GM19238 (cell line): ENCODE results near the gene UBE2I.
"Not testable (repeated sequence)": the region's sequence is repeated elsewhere in the genome, so short reads cannot be mapped to it uniquely, and the experiment has no call there.

Experiments used
- DNase-seq: peaks from one replicate; pipeline ENCODE4 v3.0.0; 2011; ENCODE audit warnings: low spot score; ENCODE audit not compliant: insufficient read length

Gene UBE2I

DNA sequence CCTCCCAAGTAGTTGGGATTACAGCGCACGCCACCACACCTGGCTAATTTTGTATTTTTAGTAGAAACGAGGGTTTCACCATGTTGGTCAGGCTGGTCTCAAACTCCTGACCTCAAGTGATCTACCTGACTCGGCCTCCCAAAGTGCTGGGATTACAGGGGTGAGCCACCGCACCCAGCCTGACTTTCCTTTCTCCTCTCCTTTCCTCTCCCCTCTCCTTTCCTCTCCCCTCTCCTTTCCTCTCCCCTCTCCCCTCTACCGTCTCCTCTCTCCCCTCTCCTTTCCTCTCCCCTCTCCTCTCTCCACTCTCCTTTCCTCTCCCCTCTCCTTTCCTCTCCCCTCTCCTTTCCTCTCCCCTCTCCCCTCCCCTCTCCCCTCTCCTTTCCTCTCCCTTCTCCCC, 17.2 kb upstream of the UBE2I start:
- DNase-seq: not testable (repeated sequence)

DNA sequence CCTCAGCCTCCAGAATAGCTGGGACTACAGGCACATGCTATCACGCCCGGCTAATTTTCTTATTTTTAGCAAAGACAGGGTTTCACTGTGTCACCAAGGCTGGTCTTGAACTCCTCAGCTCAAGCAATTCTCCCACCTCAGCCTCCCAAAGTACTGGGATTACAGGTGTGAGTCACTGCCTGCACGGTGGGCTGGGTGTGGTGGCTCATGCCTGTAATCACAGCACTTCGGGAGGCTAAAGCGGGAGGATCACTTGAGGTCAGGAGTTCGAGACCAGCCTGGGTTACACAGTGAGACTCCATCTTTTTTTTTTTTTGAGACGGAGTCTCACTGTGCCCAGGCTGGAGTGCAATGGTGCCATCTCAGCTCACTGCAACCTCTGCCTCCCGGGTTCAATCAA, 16.6 kb upstream of the UBE2I start:
- DNase-seq: not testable (repeated sequence)

DNA sequence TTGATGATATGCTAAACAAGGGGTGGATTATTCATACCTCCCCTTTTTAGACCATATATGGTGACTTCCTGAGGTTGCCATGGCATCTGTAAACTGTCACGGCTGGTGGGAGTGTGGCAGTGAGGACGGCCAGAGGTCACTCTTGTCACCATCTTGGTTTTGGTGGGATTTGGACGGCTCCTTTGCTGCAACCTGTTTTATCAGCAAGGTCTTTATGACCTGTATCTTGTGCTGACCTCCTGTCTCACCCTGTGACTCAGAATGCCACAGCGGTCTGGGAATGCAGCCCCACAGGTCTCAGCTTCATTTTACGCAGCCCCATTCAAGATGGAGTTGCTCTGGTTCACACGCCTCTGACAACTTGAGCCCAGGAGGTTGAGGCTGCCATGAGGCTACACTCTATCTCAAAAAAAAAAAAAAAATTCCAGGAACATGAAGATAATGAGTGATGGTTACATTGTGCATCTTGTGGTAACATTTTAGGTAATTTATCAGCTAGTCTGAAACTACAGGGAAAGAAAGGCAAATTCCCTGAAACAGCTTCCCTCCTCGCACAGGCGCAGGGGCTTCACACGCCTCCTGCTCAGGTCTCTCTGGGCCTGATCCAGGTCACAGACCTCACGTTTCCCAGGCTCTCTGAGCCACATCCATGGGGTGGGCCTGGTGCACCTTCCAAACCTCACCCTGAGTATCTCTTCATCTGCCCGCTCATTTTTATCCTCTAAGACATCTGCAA, 15.3 kb upstream of the UBE2I start:
- no peak for DNase-seq

DNA sequence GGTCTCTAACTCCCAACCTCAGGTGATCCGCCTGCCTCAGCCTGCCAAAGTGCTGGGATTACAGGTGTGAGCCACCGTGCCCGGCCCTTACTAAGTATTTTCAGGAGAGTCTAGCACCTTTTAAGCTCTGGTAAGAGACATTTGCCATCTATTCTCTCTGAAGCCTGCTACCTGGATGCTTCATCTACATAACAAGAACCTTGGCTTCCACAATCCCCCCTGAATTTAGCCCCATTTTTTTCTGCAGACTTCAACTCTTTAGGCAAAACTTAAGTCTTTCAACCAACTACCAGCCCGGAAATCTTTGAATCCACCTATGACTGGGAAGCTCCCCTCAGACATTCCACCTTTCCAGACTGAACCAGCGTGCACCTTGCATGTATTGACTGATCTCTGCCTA, 14.0 kb upstream of the UBE2I start:
- DNase-seq: no peak

DNA sequence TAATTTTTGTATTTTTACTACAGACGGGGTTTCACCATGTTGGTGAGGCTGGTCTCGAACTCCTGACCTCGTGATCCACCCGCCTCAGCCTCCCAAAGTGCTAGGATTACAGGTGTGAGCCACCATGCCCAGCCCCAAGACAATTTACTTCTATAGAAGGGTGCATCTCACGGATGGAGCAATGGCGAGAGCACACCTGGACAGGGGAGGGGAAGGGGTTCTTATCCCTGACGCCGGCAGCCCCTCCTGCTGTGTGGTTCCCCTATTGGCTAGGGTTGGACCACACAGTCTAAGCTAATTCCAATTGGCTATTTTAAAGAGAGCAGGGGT, 12.8 kb upstream of the UBE2I start:
- DNase-seq: not testable (repeated sequence)

DNA sequence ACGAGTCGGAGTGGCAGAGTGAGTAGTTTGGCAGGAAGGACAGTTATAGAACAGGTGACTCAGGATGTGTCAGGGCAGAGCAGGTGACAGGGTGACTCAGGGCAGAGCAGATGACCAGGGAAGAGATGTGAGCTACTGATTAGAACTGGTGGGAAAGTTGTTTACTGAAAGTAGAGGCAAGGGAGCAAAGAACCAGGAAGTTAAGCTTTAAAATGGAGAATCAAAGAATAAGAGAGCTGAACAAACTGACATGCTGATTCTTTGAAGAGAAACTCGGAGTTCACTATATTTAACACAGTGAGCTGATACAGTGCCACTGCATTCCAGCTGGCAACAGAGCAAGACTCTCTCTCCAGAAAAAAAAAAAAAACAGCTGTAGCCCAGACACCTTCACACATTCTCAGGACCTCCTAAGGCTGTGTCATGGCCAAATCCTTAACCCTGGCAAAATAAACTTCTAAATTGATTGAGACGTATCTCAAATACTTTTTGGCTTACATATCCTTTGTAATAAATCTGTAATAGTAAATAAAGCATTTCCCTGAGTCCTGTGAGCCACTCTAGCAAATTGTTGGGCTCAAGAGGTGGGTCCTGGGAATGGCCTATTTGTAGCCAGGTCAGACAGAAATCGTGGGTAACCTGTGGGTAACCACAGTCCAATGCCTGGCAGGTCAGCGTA, 12.3 kb upstream of the UBE2I start:
- no peak for DNase-seq

DNA sequence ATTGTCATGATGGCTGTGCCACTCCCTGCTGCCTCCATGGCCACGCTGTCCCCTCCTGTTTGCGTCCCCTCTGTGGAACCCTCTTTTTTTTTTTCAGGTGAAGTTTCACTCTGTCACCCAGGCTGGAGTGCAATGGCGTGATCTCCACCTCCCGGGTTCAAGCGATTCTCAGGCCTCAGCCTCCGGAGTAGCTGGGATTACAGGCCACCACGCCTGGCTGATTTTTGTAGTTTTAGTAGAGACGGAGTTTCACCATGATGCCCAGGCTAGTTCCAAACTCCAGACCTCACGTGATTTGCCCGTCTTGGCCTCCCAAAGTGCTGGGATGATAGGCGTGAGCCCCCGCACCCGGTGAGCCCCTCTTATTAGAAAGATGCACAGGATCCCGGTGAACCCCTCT, 11.0 kb upstream of the UBE2I start:
- no peak for DNase-seq

DNA sequence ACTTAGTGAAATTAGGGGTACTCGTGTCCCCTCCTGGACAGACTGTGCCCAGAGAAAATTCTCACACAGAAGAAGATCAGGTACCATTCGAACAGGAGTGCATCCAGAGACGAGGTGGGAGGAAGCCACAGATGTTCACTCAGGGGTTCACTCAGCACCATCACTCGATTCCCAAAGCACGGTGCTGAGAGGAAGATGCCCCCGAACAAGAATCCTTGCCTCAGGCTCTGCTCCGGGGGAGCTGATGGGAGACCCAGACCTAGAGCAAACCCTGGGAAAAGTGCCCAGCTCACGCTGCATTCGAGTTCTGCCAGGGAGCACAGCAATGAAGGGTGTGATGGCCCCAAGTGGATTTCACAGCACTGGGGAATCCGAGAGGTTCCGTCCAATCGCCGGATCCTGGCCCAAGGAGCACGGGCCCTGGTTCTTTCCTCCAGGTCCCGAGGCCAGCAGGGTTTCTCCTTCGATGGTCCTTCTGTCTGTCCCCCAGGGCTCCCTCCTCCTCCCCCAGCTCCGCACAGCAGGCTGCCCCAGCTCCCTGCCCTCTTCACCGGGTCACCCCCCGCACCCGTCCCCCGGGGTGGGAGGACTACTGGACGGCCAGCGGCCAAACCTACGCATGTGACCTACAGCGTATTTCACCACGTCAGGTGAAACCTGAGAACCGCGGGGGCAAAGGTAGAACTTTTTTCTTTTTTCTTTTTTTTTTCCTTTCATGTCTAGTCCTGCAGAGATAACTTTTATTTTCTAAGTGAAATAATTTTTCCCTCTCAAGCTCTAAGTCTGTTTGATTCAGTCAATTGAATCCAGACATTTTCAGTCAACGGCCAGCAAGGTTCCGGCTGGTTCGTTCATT, 10.2 kb upstream of the UBE2I start:
- DNase-seq: no peak

DNA sequence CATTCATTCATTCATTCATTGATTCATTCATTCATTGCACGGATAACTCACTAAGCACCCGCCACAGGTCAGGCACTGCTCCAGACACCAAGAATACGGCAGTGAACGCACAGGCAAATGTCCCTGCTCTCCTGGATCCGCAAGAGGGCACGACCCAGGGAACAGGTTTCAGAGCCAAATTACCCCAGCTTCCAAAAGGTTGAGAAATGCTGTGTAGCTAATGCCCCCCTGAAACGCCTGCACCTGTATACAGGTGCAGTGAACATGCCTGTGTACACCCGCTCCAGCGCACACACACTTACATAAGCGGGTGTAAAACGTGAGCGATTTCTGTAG, 9.6 kb upstream of the UBE2I start:
- no peak for DNase-seq

DNA sequence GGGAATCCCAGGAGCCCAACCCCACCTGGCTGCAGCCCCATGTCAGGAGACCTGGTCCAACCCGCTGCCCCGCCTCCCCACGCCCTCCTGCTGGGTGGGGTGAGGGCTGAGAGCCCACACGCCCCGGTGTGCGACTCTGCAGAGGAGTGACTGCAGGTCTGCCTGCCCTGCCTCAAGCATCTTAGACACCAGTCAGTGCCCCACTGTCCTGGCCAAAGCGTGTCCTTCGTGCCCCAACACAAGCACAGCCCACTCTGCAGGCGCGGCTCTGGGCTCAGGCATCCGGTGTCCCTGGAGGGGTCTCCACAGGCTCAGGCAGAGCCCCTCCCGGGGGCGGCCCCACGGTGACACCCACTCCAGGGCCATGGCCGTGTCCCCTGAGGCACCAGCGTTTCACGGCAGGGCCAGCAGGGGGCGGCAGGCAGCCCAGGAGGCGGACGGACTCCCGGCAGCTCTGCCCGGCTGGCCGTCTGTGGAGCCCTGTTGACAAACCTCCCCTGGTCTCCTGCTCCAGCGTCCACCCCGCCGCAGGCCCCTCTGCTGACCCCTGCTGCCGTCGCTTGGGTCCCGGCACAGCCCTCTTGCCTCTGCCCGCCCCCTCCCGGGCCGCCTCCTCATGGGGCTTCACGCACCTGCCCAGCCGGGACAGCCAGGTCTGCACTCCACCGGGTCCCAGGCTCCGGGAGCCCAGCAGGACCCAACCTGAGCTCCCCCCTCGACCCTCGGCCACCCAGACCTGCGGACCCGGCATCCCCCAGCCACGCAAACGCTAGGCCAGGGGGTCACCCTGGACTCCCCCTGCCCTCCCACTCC, 8.6 kb upstream of the UBE2I start:
- peak; percentile 65 for DNase-seq

DNA sequence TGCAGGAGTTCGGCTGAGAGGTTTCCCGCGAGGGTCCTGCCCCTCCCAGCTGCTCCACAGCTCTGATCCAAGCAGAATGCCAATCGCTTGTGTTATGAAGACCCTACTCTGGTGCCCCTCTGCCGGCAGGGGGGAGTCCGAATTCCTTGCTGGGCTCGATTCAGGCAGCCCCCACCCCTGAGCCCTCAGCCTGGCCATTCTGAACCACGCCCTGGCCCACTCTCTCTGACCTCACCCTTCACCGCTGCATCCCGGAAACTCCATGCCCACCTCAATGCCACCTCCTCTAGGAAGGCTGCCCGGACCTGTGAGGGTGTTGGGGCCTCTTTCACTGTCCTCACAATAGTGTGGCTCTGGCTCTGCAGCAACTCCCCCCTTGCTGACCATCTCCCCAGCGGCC, 7.9 kb upstream of the UBE2I start:
- DNase-seq: no peak

DNA sequence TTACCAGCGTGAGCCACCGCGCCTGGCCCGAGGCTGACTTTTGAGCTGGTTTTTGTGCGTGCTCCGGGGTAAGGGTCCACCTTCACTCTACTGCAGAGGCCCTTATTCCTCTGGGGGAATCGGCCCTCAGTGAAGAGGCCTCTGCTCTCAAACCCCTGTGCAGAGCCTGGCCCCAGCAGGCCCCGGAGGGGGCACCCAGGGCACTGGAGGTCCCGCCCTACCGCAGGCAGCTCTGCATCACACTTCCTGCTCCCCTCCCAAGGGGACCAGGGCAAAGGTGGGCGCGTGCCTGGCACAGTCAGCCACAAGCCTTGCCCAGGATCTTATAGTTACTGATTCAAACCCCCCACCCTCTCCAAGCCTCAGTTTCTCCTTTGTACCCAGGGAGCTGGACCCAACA, 3.6 kb upstream of the UBE2I start:
- no peak for DNase-seq

DNA sequence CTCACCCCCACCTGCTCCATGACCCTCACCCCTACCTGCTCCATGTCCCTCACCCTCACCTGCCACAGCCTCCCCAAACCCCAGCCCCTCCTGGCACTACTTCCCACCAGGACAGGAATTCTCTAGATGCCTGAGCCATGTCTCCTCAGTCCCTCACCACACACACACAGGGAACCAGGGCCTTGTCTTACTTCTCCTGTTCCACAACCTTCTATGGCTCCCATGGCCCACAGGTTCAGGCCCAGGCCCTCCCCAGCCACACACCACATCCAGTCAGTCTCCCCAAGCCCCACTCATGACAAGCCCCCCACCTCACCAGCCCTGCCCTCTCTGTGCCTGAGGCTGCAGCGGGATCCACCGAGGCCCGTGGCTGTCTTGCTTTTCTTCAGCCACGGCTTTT, 3.1 kb upstream of the UBE2I start:
- DNase-seq: no peak

DNA sequence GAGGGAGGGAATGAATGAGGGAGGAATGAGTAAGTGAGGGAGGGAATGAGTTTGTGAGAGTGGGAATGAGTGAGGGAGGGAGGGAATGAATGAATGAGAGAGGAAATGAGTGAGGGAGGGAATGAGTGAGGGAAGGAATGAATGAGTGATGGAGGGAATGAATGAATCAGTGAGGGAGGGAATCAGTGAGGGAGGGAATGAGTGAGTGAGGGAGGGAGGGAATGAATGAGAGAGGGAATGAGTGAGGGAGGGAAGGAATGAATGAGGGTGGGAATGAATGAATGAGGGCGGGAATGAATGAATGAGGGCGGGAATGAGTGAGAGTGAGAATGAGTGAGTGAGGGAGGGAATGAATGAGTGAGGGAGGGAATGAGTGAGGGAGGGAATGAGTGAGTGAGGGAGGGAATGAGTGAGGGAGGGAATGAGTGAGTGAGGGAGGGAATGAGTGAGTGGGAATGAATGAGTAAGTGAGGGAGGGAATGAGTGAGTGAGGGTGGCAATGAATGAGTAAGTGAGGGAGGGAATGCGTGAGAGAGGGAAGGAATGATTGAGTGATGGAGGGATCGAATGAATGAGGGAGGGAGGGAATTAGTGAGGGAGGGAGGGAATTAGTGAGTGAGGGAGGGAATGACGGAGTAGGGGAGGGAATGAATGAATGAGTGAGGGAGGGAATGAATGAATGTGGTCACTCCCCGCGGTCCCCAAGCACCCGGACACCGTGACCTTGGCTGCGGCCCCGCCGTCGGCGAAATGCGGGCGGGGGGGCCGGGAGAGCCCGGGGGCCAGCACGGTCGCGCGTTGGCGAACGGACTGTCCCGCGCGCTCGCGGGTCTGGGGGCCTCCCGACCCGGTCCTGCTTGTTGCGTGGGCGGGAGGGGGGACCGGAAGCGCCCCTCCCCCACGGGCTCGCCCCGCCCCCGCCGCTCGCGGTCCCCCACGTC, 1.1 kb upstream of the UBE2I start:
- no peak for DNase-seq

DNA sequence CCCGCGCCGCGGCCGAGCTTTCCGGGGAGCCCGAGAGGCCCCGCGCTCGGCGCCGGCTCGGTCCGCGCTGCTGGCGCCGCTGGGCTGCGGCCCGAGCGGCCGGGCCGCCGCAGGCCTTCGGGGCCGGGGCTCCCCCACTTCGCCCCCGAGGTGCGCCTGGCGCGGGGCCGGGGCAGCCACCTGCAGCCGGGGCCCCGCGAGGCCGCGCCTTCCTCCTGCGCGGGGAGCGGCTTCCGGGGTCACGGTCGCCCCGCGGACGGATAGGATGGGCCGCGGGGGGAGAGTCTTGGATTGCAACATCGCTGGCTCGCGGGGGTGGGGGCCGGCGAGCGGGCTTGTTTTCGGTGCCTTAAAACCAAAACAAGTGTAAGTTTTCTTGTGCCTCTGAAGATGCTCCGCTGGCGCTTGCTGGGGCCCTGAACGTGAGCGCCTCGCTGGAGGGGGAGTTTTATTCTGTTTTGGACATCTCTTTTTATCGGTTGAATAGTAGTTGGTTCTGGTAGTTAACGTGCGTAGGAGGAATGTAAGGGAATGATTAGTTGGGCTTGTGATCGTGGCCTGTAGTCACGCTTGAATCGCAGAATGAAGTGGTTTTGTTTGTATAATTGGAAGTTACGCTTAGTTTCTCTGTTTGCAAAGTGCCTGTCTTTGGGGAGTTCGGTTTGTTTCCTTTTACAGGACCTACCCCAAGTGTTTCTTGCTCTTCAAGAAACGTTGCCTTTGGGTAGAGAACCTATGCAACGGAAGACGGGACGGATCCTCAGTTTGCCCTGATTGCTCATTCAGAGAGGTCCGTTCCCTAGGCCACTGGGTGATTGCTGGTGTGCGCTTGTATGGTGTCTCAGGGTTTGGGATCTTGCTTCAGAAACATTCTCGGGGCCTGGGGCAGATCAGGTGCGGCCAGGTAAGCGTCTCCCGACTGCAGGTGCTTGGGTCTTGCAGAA, 724 bp downstream of the UBE2I start:
- peak; percentile 53 for DNase-seq

DNA sequence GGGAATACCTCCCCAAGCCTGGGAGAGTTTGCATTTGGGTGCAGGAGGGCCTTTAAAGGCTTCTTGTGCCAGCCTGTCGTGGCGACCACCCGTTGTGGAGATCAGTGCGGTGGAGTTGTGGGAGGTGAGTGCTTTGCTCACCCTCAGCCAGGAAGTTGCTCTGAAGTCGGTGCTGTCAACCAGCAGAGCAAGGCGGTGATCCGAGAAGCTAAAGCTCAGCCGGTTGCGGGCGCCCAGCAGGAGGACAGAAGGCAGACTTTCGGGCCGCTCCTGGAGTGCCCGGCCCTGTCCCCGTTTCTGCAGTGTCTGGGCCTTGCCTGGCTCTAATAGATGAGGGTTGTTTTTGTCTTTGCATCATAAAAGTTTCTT, 1.4 kb downstream of the UBE2I start:
- DNase-seq: peak; percentile 66

DNA sequence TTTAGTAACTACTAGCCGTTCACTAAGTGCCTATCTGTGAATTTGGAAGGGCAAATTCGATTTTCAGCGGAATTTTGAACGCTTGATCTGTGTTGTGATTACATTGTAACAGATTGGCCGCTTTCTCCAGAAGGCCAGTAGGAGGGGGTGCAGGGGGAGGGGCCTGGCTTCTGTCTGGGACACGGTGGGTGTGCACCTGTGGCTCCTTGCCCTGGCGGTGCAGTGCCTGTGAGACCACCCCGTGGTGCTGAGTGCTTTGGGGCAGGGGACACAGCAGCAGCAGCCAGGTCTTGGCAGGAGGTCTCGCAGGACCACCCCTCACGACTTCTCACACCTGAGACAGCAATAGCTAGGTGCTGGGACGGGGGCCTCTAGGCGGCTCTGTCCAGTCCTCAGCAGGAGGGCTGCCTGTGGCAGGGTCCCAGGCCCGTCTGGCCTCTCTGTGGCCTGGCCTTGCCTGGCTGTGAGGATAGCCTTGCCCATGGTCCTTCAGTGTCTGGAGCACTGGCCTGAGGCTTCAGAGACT, 1.8 kb downstream of the UBE2I start:
- no peak for DNase-seq

DNA sequence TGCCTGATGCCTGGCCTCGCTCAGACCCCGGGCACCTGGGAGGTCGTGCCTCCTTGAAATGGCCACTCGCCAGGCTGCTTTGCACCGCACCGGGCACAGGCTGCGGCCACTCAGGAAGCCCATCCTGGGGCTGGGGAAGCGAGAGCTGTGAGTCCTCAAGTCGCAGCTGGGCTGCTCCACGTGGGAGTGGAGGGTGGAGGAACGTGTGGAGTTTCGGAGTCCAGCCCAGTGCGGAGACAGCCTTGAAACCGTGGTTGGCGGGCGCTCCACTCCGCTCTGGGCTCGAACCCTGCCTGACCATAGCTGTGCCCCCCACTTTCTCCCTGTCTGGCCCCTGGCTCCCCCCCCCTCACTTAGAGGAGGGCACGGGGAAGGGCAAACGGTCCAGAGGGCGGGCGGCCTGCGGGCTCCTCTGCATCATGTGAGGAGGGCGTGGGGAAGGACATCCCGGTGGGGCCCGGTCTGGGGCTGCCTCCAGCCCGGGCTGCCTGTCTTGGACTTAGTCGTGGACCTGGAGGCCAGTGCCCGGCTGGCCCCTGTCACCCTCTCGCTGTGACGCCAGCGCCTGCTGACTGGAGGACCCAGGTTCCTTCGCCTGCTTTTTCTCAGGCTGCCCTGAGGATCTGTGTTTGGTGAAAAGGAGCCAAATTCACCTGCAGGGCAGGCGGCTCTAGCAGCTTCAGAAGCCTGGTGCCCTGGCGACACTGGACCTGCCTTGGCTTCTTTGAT, 2.5 kb downstream of the UBE2I start:
- no peak for DNase-seq

DNA sequence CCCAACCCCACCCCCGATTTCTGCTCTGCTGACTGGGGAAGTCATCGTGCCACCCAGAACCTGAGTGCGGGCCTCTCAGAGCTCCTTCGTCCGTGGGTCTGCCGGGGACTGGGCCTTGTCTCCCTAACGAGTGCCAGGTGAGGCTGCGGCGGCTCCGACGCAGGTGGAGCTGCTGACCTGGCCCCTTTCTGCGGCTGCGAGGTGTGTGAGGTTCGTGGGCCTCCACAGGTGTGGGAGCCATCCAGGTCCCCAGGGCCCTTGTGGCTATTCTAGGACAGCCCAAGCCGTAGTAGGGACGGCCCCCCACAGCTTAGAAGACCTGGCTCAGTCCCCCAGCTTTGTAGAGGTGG, 3.0 kb downstream of the UBE2I start:
- DNase-seq: no peak
